ENCODE measurements around the gene SLX4IP.

- TF ChIP-seq ZSCAN18 (CRISPR knock-in tag; IDR thresholded peaks at IDR 0.05) = no peak
- TF ChIP-seq, protein P1, sequence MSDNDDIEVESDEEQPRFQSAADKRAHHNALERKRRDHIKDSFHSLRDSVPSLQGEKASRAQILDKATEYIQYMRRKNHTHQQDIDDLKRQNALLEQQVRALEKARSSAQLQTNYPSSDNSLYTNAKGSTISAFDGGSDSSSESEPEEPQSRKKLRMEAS (CRISPR knock-in tag; IDR thresholded peaks at IDR 0.05) = no peak
These were observed 67.0 kb downstream of the SLX4IP start for GRCh38 chr20:10502098-10502526.

Data from WTC11 (cell line).